HCT116 (cell line): Measurements from ENCODE around the gene PSME1. TPM values are rescaled to one million over a fixed set of nuclear protein-coding genes. Genes with fewer than 3 reads are reported as not detected.

ENCODE experiments used
- ATAC-seq: fragments of 200-7000 bp; cut with Tn5 transposase; 2 replicates; pipeline ENCODE4 v1.9.1; 2020; ENCODE audit warnings: mild to moderate bottlenecking, moderate library complexity
- BruUV-seq: library from RNA; stranded (reverse); fragments of 400-500 nt; replicated peaks from 2 replicates; lab custom pipeline; 2021; lab: Mats Ljungman, UMichigan
- CTCF ChIA-PET: fragments of 300-600 bp; sonication (Branson Sonifier 250); formaldehyde crosslinking; loops from one replicate; lab custom pipeline; 2021; ENCODE audit warnings: antibody characterized with exemption; lab: Charles Lee
- POLR2A ChIA-PET: fragments of 300-600, 350-600 bp; sonication (Branson Sonifier 250); formaldehyde crosslinking; loops from one replicate; lab custom pipeline; 2021; ENCODE audit warnings: antibody characterized with exemption; lab: Charles Lee
- RAD21 ChIA-PET, 2 experiments: fragments of 300-600 bp; sonication (Branson Sonifier 250); formaldehyde crosslinking; loops; one replicate each; lab custom pipeline; 2023; ENCODE audit warnings: low total read pairs in 2 of 2; ENCODE audit not compliant: uncharacterized antibody in 2 of 2, unreplicated experiment in 2 of 2, low non-redundant PET in 1 of 2; lab: Charles Lee
- DNase-seq: peaks from one replicate; pipeline ENCODE4 v3.0.0-alpha.2; 2010; ENCODE audit warnings: low read depth, low spot score
- H2AFZ ChIP-seq: fragments of 200-600 bp; shearing (Covaris generic), sonication (generic); 2 replicates; pipeline ENCODE4 v1.6.1; 2017; ENCODE audit warnings: low read depth, mixed run types, mixed read lengths, antibody characterized with exemption, low read length; ENCODE audit not compliant: poor library complexity, severe bottlenecking
- H3K27ac ChIP-seq: 2 replicates; pipeline ENCODE4 v1.5.1; 2012; ENCODE audit warnings: low read depth, low read length
- H3K27me3 ChIP-seq: fragments of 200-600 bp; sonication (generic); 2 replicates; pipeline ENCODE4 v1.6.1; 2016; ENCODE audit warnings: mixed run types, low read length, mixed read lengths; ENCODE audit not compliant: insufficient read depth
- H3K36me3 ChIP-seq, 2 experiments: fragments of 200-500 bp in 1 of 2; fragments of 200-600 bp in 1 of 2; sonication (Bioruptor generic) in 1 of 2; sonication (generic) in 1 of 2; 2 replicates each; pipeline versions ENCODE4 v1.5.1 to v1.6.1; 2014 to 2016; ENCODE audit warnings: low read length in 2 of 2, inconsistent platforms in 1 of 2, mixed read lengths in 1 of 2, mixed run types in 1 of 2; ENCODE audit not compliant: insufficient read depth in 2 of 2, control insufficient read depth in 1 of 2
- H3K4me1 ChIP-seq, 2 experiments: fragments of 200-600 bp in 1 of 2; sonication (generic) in 1 of 2; 2 replicates each; pipeline versions ENCODE4 v1.5.1 to v1.6.1; 2012 to 2017; ENCODE audit warnings: low read length in 2 of 2, inconsistent platforms in 1 of 2, mild to moderate bottlenecking in 1 of 2, mixed read lengths in 1 of 2, mixed run types in 1 of 2, moderate library complexity in 1 of 2; ENCODE audit not compliant: insufficient read depth in 2 of 2, control insufficient read depth in 1 of 2
- H3K4me2 ChIP-seq: fragments of 200-600 bp; sonication (generic); 2 replicates; pipeline ENCODE4 v1.6.1; 2017; ENCODE audit warnings: mixed run types, low read length, mixed read lengths
- H3K4me3 ChIP-seq, 2 experiments: fragments of 200-600 bp in 1 of 2; sonication (generic) in 1 of 2; replicated peaks in 1 of 2; 2 replicates each; pipeline ENCODE4 v1.5.1; 2011 to 2016; ENCODE audit warnings: low read length in 2 of 2, control low read depth in 1 of 2, low read depth in 1 of 2, mild to moderate bottlenecking in 1 of 2, mixed read lengths in 1 of 2, mixed run types in 1 of 2
- H3K79me2 ChIP-seq: fragments of 200-600 bp; sonication (generic); 2 replicates; pipeline ENCODE4 v1.6.1; 2017; ENCODE audit warnings: mild to moderate bottlenecking, mixed run types, low read length, moderate library complexity, mixed read lengths; ENCODE audit not compliant: insufficient read depth
- H3K9ac ChIP-seq: fragments of 200-600 bp; sonication (generic); 2 replicates; pipeline ENCODE4 v1.6.1; 2016; ENCODE audit warnings: low read length, mixed read lengths
- H3K9me2 ChIP-seq: fragments of 200-600 bp; sonication (generic), shearing (Covaris generic); 2 replicates; pipeline ENCODE4 v1.6.1; 2017; ENCODE audit warnings: mixed run types, mild to moderate bottlenecking, moderate library complexity; ENCODE audit not compliant: insufficient read depth
- H3K9me3 ChIP-seq, 2 experiments: fragments of 200-500 bp in 1 of 2; fragments of 200-600 bp in 1 of 2; sonication (Bioruptor generic) in 1 of 2; sonication (generic) in 1 of 2; 2 replicates each; pipeline ENCODE4 v1.6.1; 2014 to 2017; ENCODE audit warnings: low read length in 2 of 2, mixed read lengths in 2 of 2, inconsistent platforms in 1 of 2, low read depth in 1 of 2, mild to moderate bottlenecking in 1 of 2, mixed run types in 1 of 2, moderate library complexity in 1 of 2; ENCODE audit not compliant: control insufficient read depth in 1 of 2, insufficient read depth in 1 of 2
- H4K20me1 ChIP-seq: fragments of 200-600 bp; sonication (generic), shearing (Covaris generic); 2 replicates; pipeline ENCODE4 v1.6.1; 2017; ENCODE audit warnings: mixed run types, mild to moderate bottlenecking, moderate library complexity; ENCODE audit not compliant: insufficient read depth
- CBX3 ChIP-seq: IDR thresholded peaks from 2 replicates; pipeline ENCODE4 v1.6.1; 2012; ENCODE audit warnings: low read depth
- CEBPB ChIP-seq: IDR thresholded peaks from 2 replicates; pipeline ENCODE4 v1.6.1; 2012; ENCODE audit warnings: low read depth
- EGR1 ChIP-seq: IDR thresholded peaks from 2 replicates; pipeline ENCODE4 v1.6.1; 2012; ENCODE audit warnings: low read depth
- ELF1 ChIP-seq: IDR thresholded peaks from 2 replicates; pipeline ENCODE4 v1.6.1; 2012; ENCODE audit warnings: low read depth, borderline replicate concordance
- EZH2 ChIP-seq: fragments of 200-600 bp; sonication (generic); IDR thresholded peaks from 2 replicates; pipeline ENCODE4 v1.6.1; 2017; ENCODE audit warnings: antibody characterized with exemption, mixed run types
- EZH2phosphoT487 ChIP-seq: fragments of 200-600 bp; IDR thresholded peaks from 2 replicates; pipeline ENCODE4 v1.6.1; 2018; ENCODE audit warnings: antibody characterized with exemption, borderline replicate concordance
- FOSL1 ChIP-seq: IDR thresholded peaks from 2 replicates; pipeline ENCODE4 v1.6.1; 2012; ENCODE audit warnings: low read depth
- JUND ChIP-seq: IDR thresholded peaks from 2 replicates; pipeline ENCODE4 v1.6.1; 2012
- POLR2AphosphoS5 ChIP-seq: IDR thresholded peaks from 2 replicates; pipeline ENCODE4 v1.6.1; 2011; ENCODE audit warnings: mild to moderate bottlenecking, low read depth, low read length, moderate library complexity
- RAD21 ChIP-seq: IDR thresholded peaks from 2 replicates; pipeline ENCODE4 v1.6.1; 2012; ENCODE audit warnings: low read depth, mild to moderate bottlenecking
- REST ChIP-seq: IDR thresholded peaks from 2 replicates; pipeline ENCODE4 v1.6.1; 2012; ENCODE audit warnings: low read depth
- SIN3A ChIP-seq: IDR thresholded peaks from 2 replicates; pipeline ENCODE4 v1.6.1; 2012; ENCODE audit warnings: low read depth
- SP1 ChIP-seq: IDR thresholded peaks from 2 replicates; pipeline ENCODE4 v1.6.1; 2012; ENCODE audit warnings: low read depth
- SRF ChIP-seq: IDR thresholded peaks from 2 replicates; pipeline ENCODE4 v1.6.1; 2012; ENCODE audit warnings: low read depth
- TCF7L2 ChIP-seq: IDR thresholded peaks from 2 replicates; pipeline ENCODE4 v1.7.0; 2011; ENCODE audit warnings: borderline replicate concordance, inconsistent platforms; ENCODE audit not compliant: insufficient read depth, insufficient read length; ENCODE audit errors: extremely low read depth
- YY1 ChIP-seq: IDR thresholded peaks from 2 replicates; pipeline ENCODE4 v1.6.1; 2011; ENCODE audit warnings: low read length, low read depth, moderate library complexity, mild to moderate bottlenecking; ENCODE audit not compliant: insufficient replicate concordance; ENCODE audit errors: extremely low read depth
- ZBTB33 ChIP-seq: IDR thresholded peaks from 2 replicates; pipeline ENCODE4 v1.6.1; 2011; ENCODE audit warnings: mild to moderate bottlenecking, low read length, moderate library complexity; ENCODE audit not compliant: insufficient replicate concordance; ENCODE audit errors: extremely low read depth
- ZFX ChIP-seq: fragments of 450-650 bp; IDR thresholded peaks from 2 replicates; pipeline ENCODE4 v1.6.1; 2017
- ZNF274 ChIP-seq: fragments of 200-500 bp; sonication (Bioruptor generic); IDR thresholded peaks from 2 replicates; pipeline ENCODE4 v1.6.1; 2014; ENCODE audit warnings: mild to moderate bottlenecking, low read depth, low read length, inconsistent platforms
- intact Hi-C: fragments of 100-400 bp; cut with micrococcal nuclease; formaldehyde crosslinking; loops from 2 replicates; pipeline ENCODE4 v1.10.0; 2022
- total RNA-seq: library from RNA; stranded (reverse); gene quantifications from one replicate; pipeline ENCODE4 v1.2.1, GENCODE V29; 2021; ENCODE audit not compliant: unreplicated experiment
- TF ChIP-seq, protein P1 (sequence below), 3 experiments: fragments of 200-600 bp in 1 of 3; sonication (generic) in 1 of 3; IDR thresholded peaks in 2 of 3; conservative IDR thresholded peaks in 1 of 3; 2 replicates each; pipeline ENCODE4 v1.5.1; 2012 to 2017; ENCODE audit warnings: low read depth in 2 of 3, low read length in 2 of 3, antibody characterized with exemption in 1 of 3, borderline replicate concordance in 1 of 3, control low read depth in 1 of 3, mild to moderate bottlenecking in 1 of 3, mixed read lengths in 1 of 3, mixed run types in 1 of 3, moderate library complexity in 1 of 3; ENCODE audit not compliant: insufficient read depth in 1 of 3

The PSME1 gene
- total RNA-seq, 1 experiment from 2014 or later = 174 TPM

DNA sequence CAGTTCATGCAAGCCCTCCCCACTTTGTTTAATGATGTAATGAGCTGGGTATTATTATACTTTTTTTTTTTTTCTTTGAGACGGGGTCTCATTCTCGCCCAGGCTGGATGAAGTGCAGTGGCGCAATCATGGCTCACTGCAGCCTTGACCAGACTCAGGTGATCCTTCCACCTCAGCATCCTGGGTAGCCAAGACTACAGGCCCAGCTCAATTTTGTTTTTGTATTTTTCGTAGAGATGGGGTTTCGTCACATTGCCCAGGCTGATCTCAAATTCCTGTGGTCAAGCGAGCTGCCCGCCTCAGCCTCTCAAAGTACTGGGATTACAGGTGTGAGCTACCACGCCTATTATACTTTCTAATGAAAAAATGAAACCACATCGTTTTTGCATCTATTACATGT lies 25.9 kb upstream of the PSME1 start:
- RAD21 ChIA-PET = interaction anchor here (0.6 to 2.6 kb wide), 2 partner anchors 52 to 74 kb away, joined by 4 to 18 read pairs; no protein-coding TSS in a partner anchor
- no peaks in the 10 kb centered on the region for H4K20me1 ChIP-seq
- H3K27ac ChIP-seq = no peak overlapping the region
- H3K36me3 ChIP-seq = no peaks in the 10 kb centered on the region
- CTCF ChIA-PET = interaction anchor here (0.9 to 5.5 kb wide), 7 partner anchors 17 to 521 kb away, joined by 3 to 116 read pairs (median 9); partner anchors contain the start of genes IRF9 and PCK2
- intact Hi-C loops = loop anchor here (5.0 kb wide), 1 partner anchor 102 kb away; the partner anchor contains the start of gene CHMP4A
- no peaks in the 10 kb centered on the region for H3K9me2 ChIP-seq
- ATAC-seq = no peak
- TF ChIP-seq ELF1 = no peak
- no peak for TF ChIP-seq CBX3
- TF ChIP-seq YY1 = no peak
- TF ChIP-seq JUND = no peak
- no peak for TF ChIP-seq ZBTB33
- no peak for TF ChIP-seq CEBPB
- no peak for TF ChIP-seq POLR2AphosphoS5
- no peak for TF ChIP-seq EGR1
- TF ChIP-seq SIN3A = no peak
- TF ChIP-seq SRF = no peak
- TF ChIP-seq, protein P1, sequence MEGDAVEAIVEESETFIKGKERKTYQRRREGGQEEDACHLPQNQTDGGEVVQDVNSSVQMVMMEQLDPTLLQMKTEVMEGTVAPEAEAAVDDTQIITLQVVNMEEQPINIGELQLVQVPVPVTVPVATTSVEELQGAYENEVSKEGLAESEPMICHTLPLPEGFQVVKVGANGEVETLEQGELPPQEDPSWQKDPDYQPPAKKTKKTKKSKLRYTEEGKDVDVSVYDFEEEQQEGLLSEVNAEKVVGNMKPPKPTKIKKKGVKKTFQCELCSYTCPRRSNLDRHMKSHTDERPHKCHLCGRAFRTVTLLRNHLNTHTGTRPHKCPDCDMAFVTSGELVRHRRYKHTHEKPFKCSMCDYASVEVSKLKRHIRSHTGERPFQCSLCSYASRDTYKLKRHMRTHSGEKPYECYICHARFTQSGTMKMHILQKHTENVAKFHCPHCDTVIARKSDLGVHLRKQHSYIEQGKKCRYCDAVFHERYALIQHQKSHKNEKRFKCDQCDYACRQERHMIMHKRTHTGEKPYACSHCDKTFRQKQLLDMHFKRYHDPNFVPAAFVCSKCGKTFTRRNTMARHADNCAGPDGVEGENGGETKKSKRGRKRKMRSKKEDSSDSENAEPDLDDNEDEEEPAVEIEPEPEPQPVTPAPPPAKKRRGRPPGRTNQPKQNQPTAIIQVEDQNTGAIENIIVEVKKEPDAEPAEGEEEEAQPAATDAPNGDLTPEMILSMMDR (IDR thresholded peaks at IDR 0.05 in 2 of 3, conservative IDR thresholded peaks at IDR 0.05 in 1 of 3; ENCODE audit: borderline replicate concordance in 1 of 3, insufficient read depth in 1 of 3, low read depth in 2 of 3, low read length in 2 of 3) = no peak
- no peak for TF ChIP-seq FOSL1
- no peak for TF ChIP-seq ZNF274
- TF ChIP-seq RAD21 = no peak
- TF ChIP-seq REST = no peak
- no peak for TF ChIP-seq TCF7L2
- TF ChIP-seq EZH2 = no peak
- TF ChIP-seq EZH2phosphoT487 = no peak
- TF ChIP-seq ZFX = no peak
- TF ChIP-seq SP1 = no peak
- no peak for DNase-seq
- POLR2A ChIA-PET = interaction anchor here (1.2 to 1.9 kb wide), 3 partner anchors 15 to 31 kb away, joined by 4 to 5 read pairs (median 5); partner anchors contain the start of genes EMC9 and PCK2
- no peaks in the 10 kb centered on the region for H3K27me3 ChIP-seq
- peaks cover 0 to under 1% of the 10 kb centered on the region in 2 experiments; a peak in 1 of 4 replicates for H3K9me3 ChIP-seq
- no peak overlapping the region for H2AFZ ChIP-seq
- no peak overlapping the region for H3K4me2 ChIP-seq
- no peak overlapping the region for H3K4me3 ChIP-seq
- no TSS peak for BruUV-seq
- peaks cover 2 to 15% of the 10 kb centered on the region in 2 experiments; a peak in 3 of 4 replicates for H3K4me1 ChIP-seq
- H3K79me2 ChIP-seq = no peaks in the 10 kb centered on the region
- H3K9ac ChIP-seq = no peak overlapping the region
